Measurements from ENCODE around the gene NCOA3.
"Not testable (repeated sequence)": the region's sequence is repeated elsewhere in the genome, so short reads cannot be mapped to it uniquely, and the experiment has no call there.

NCOA3 gene

DNA sequence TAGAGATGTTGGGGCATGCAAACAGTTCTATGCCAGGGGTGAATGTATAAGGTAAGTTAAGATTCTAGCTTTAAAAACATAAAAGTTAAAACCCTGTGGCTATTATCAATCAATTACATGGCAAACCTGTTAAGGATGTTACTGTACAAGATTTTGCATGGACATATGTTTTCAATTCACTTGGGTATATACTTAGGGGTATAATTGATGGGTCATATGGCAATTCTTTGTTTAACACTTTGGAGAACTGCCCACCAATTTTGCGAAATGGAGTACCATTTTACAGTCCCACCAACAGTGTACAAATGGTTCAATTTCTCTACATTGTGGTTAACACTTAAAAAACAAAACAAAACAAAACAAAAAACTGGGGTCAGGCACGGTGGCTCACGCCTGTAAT, 9.4 kb upstream of the NCOA3 start:
- no peak overlapping the region for H3K4me3 ChIP-seq (ENCODE audit: low read depth, low read length)
- in situ Hi-C loops (cut with HindIII; ENCODE audit: low sequenced_read_pairs): no loop called here
- TF ChIP-seq, protein P1, sequence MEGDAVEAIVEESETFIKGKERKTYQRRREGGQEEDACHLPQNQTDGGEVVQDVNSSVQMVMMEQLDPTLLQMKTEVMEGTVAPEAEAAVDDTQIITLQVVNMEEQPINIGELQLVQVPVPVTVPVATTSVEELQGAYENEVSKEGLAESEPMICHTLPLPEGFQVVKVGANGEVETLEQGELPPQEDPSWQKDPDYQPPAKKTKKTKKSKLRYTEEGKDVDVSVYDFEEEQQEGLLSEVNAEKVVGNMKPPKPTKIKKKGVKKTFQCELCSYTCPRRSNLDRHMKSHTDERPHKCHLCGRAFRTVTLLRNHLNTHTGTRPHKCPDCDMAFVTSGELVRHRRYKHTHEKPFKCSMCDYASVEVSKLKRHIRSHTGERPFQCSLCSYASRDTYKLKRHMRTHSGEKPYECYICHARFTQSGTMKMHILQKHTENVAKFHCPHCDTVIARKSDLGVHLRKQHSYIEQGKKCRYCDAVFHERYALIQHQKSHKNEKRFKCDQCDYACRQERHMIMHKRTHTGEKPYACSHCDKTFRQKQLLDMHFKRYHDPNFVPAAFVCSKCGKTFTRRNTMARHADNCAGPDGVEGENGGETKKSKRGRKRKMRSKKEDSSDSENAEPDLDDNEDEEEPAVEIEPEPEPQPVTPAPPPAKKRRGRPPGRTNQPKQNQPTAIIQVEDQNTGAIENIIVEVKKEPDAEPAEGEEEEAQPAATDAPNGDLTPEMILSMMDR (IDR thresholded peaks at IDR 0.05; ENCODE audit: low read depth, low read length, missing control alignments): no peak

DNA sequence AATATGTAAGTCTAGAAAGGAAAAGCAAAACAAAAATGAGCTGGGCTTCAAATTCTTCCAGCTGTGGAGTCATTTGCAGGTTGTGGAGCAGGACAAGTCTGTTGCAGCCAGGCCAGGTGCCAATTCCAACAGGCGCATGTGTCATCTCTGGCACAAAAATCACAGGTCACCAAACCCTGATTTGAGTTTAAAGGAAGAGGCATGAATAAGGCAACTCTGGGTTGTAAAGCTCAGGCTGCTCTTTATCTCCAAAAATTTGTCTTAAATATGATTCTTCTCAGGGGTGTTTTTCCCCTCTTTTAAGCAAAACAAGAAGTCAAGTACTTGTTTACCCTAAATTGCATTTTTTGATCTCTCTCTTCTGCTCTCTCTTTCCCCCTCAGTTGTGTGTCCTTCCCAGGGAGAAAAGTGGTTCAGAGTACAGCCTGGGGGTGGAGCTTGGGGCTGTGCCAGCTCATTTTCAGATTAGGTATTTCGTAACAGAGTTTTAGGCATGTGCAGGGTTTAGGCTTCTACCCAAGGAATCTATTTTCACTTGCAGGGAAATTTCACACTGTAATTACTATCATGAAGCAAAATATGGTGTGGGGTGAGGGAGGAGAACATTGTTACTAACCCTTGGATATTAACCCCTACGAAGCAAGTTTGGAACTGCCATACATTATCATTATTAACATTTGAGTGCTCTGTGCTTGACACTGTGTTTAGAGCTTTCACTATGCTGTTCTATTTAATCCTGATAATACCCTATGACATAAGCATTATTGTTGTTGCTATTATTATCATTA, 8.3 kb upstream of the NCOA3 start:
- no peak overlapping the region for H3K4me3 ChIP-seq (ENCODE audit: low read depth, low read length)
- TF ChIP-seq, protein P1 (IDR thresholded peaks at IDR 0.05; ENCODE audit: low read depth, low read length, missing control alignments): no peak
- in situ Hi-C loops (cut with HindIII; ENCODE audit: low sequenced_read_pairs): no loop called here
- peak; percentile 67 for DNase-seq (ENCODE audit: low read depth)

More for the DNA sequence above, 9.4 kb upstream of the NCOA3 start:
- DNase-seq (ENCODE audit: low read depth): no peak

- in situ Hi-C loops (cut with HindIII; ENCODE audit: low sequenced_read_pairs): no loop called here
- no peak overlapping the region for H3K4me3 ChIP-seq (ENCODE audit: low read depth, low read length)
- DNase-seq (ENCODE audit: low read depth): no peak
- TF ChIP-seq, protein P1 (IDR thresholded peaks at IDR 0.05; ENCODE audit: low read depth, low read length, missing control alignments): no peak
These were observed 7.8 kb upstream of the NCOA3 start for GRCh38 chr20:47493963-47494293.

- DNase-seq (ENCODE audit: low read depth); in situ Hi-C loops (cut with HindIII; ENCODE audit: low sequenced_read_pairs); H3K4me3 ChIP-seq (ENCODE audit: low read depth, low read length): not testable (repeated sequence)
These were observed 7.1 kb upstream of the NCOA3 start for GRCh38 chr20:47494606-47495005.

DNA sequence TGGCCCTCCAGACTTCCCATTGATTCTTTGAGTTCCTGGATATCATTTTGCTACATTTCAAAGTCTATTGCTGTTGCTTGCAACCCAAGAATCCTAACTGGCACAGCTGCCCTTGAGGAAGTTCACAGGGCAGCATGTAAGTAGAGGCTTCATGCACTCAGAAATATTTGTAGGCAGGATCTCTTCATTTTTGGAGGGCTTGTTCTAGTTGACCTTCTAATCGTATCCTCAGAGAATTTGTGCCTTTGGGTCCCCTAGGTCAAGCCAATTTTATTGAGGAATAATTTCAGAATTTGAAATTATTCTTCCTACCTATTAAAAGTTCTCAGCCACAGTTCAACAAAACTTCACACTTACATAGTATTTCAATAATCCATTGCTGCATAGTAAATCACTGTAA, 5.6 kb upstream of the NCOA3 start:
- H3K4me3 ChIP-seq (ENCODE audit: low read depth, low read length): no peak overlapping the region
- TF ChIP-seq, protein P1 (IDR thresholded peaks at IDR 0.05; ENCODE audit: low read depth, low read length, missing control alignments): no peak
- in situ Hi-C loops (cut with HindIII; ENCODE audit: low sequenced_read_pairs): no loop called here
- no peak for DNase-seq (ENCODE audit: low read depth)

GRCh38 chr20:47498606-47499005, 3.1 kb upstream of the NCOA3 start:
- no peak overlapping the region for H3K4me3 ChIP-seq (ENCODE audit: low read depth, low read length)
- in situ Hi-C loops (cut with HindIII; ENCODE audit: low sequenced_read_pairs): no loop called here
- TF ChIP-seq, protein P1 (IDR thresholded peaks at IDR 0.05; ENCODE audit: low read depth, low read length, missing control alignments): no peak
- no peak for DNase-seq (ENCODE audit: low read depth)

DNA sequence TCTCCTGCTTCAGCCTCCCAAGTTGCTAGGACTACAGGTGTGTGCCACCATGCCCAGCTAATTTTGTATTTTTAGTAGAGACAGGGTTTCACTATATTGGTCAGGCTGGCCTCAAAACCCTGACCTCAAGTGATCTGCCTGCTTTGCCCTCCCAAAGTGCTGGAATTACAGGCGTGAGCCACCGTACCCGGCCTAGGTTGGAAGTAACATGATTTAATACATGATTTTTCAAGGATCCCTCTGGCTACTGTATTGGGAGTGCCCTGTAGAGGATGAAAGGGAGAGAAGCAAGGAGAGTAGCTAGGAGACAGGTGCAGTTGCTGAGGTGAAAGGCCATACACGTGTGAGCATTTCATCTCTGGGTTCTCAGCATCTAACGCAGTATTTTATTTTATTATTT, 2.6 kb upstream of the NCOA3 start:
- no peak overlapping the region for H3K4me3 ChIP-seq (ENCODE audit: low read depth, low read length)
- no peak for DNase-seq (ENCODE audit: low read depth)
- TF ChIP-seq, protein P1 (IDR thresholded peaks at IDR 0.05; ENCODE audit: low read depth, low read length, missing control alignments): no peak
- in situ Hi-C loops (cut with HindIII; ENCODE audit: low sequenced_read_pairs): no loop called here

DNA sequence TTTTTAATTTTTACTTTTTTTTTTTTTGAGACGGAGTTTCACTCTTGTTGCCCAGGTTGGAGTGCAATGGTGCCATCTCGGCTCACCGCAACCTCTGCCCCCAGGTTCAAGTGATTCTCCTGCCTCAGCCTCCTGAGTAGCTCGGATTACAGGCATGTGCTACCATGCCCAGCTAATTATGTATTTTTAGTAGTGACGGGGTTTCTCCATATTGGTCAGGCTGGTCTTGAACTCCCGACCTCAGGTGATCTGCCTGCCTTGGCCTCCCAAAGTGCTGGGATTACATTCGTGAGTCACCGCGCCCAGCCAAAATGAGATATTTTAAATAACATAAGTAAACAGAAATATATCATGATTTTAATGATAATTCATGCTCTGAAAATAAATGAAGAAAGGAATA, 1.6 kb upstream of the NCOA3 start:
- H3K4me3 ChIP-seq (ENCODE audit: low read depth, low read length); in situ Hi-C loops (cut with HindIII; ENCODE audit: low sequenced_read_pairs); DNase-seq (ENCODE audit: low read depth): not testable (repeated sequence)
